GM23338 (cell line): Measurements from ENCODE around the gene MARCHF7. TPM values are rescaled to one million over a fixed set of nuclear protein-coding genes. Genes with fewer than 3 reads are reported as not detected.

ENCODE experiments used
- ATAC-seq: fragments of 200-7000 bp; cut with Tn5 transposase; 3 replicates; pipeline ENCODE4 v1.9.1; 2020
- DNase-seq: peaks from one replicate; pipeline ENCODE4 v3.0.0-alpha.2; 2015; ENCODE audit warnings: low spot score
- H2AFZ ChIP-seq: fragments of 200-600 bp; sonication (generic); 2 replicates; pipeline ENCODE4 v1.8.0; 2016; ENCODE audit warnings: antibody characterized with exemption, mild to moderate bottlenecking, moderate library complexity
- H3F3A ChIP-seq: fragments of 200-600 bp; sonication (generic); replicated peaks from 2 replicates; pipeline ENCODE4 v1.8.0; 2017; ENCODE audit warnings: antibody characterized with exemption, mixed run types, low read depth
- H3K27ac ChIP-seq: fragments of 200-600 bp; sonication (generic); 2 replicates; pipeline ENCODE4 v1.6.1; 2016; ENCODE audit warnings: low read depth
- H3K27me3 ChIP-seq: fragments of 200-600 bp; sonication (generic); 2 replicates; pipeline ENCODE4 v1.8.0; 2016; ENCODE audit warnings: mild to moderate bottlenecking, mixed run types, moderate library complexity; ENCODE audit not compliant: insufficient read depth
- H3K36me3 ChIP-seq: fragments of 200-600 bp; sonication (generic); 2 replicates; pipeline ENCODE4 v1.8.0; 2016; ENCODE audit warnings: mild to moderate bottlenecking; ENCODE audit not compliant: insufficient read depth
- H3K4me1 ChIP-seq: fragments of 200-600 bp; sonication (generic); 2 replicates; pipeline ENCODE4 v1.8.0; 2016; ENCODE audit warnings: mild to moderate bottlenecking, moderate library complexity; ENCODE audit not compliant: insufficient read depth
- H3K4me2 ChIP-seq: fragments of 200-600 bp; sonication (generic); 2 replicates; pipeline ENCODE4 v1.7.1; 2017; ENCODE audit warnings: mixed run types
- H3K4me3 ChIP-seq: fragments of 200-600 bp; sonication (generic); 2 replicates; pipeline ENCODE4 v1.6.1; 2016; ENCODE audit warnings: mixed run types
- H3K79me2 ChIP-seq: fragments of 200-600 bp; sonication (generic); replicated peaks from 2 replicates; pipeline ENCODE4 v1.8.0; 2017; ENCODE audit warnings: mild to moderate bottlenecking; ENCODE audit not compliant: insufficient read depth
- H3K9me2 ChIP-seq: fragments of 200-600 bp; sonication (generic); 2 replicates; pipeline ENCODE4 v1.8.0; 2017; ENCODE audit not compliant: insufficient read depth
- H4K20me1 ChIP-seq: fragments of 200-600 bp; sonication (generic); replicated peaks from 2 replicates; pipeline ENCODE4 v1.8.0; 2017; ENCODE audit warnings: mild to moderate bottlenecking; ENCODE audit not compliant: insufficient read depth
- H3K27ac Mint-ChIP-seq: 2 replicates; pipeline ENCODE4 v1.8.0; 2020; ENCODE audit warnings: inconsistent platforms, mild to moderate bottlenecking, moderate library complexity, mixed read lengths
- H3K27me3 Mint-ChIP-seq: 3 replicates; pipeline ENCODE4 v1.8.0; 2022; ENCODE audit warnings: low read depth, mild to moderate bottlenecking, moderate library complexity, mixed read lengths, inconsistent platforms; ENCODE audit not compliant: insufficient read depth, poor library complexity
- H3K36me3 Mint-ChIP-seq: 3 replicates; pipeline ENCODE4 v1.8.0; 2021; ENCODE audit warnings: low read depth, mild to moderate bottlenecking, inconsistent platforms, moderate library complexity, mixed read lengths
- H3K4me1 Mint-ChIP-seq: 3 replicates; pipeline ENCODE4 v1.8.0; 2020; ENCODE audit warnings: mild to moderate bottlenecking, inconsistent platforms, mixed read lengths
- H3K4me3 Mint-ChIP-seq: 3 replicates; pipeline ENCODE4 v1.8.0; 2021; ENCODE audit warnings: moderate library complexity, mild to moderate bottlenecking, inconsistent platforms, mixed read lengths
- H3K9me3 Mint-ChIP-seq: 3 replicates; pipeline ENCODE4 v1.8.0; 2020; ENCODE audit warnings: moderate library complexity, mild to moderate bottlenecking, inconsistent platforms, mixed read lengths
- CREB1 ChIP-seq: fragments of 250-450 bp; sonication (Bioruptor Pico); IDR thresholded peaks from 2 replicates; pipeline ENCODE4 v1.5.0; 2020; ENCODE audit warnings: low read depth, mild to moderate bottlenecking, moderate library complexity
- polyA plus RNA-seq: library from polyadenylated mRNA; unstranded; fragments of >200 nt; fragmentation: Nextera tagmentation; extraction: Ambion mirVana; gene quantifications from 2 replicates; pipeline ENCODE4 v1.2.1, GENCODE V29; 2016
- total RNA-seq: library from RNA; depleted of rRNA; stranded (reverse); fragments of >200 nt; shearing (Covaris generic); gene quantifications from 2 replicates; pipeline ENCODE4 v1.2.3, GENCODE V29; 2014
- TF ChIP-seq, protein P1 (sequence below): IDR thresholded peaks from 2 replicates; pipeline ENCODE4 v1.6.1; 2016; ENCODE audit warnings: antibody characterized with exemption
- TF ChIP-seq, protein P2 (sequence below): IDR thresholded peaks from one replicate; pipeline ENCODE4 v1.6.1; 2018; ENCODE audit warnings: antibody characterized with exemption; ENCODE audit not compliant: unreplicated experiment
- TF ChIP-seq, protein P3 (sequence below): fragments of 250-450 bp; sonication (Bioruptor Pico); IDR thresholded peaks from 2 replicates; pipeline ENCODE4 v1.5.0; 2020; ENCODE audit warnings: mild to moderate bottlenecking, moderate library complexity

MARCHF7 gene
- total and polyA plus RNA-seq, 2 experiments from 2014 or later = 101 to 142 TPM

DNA sequence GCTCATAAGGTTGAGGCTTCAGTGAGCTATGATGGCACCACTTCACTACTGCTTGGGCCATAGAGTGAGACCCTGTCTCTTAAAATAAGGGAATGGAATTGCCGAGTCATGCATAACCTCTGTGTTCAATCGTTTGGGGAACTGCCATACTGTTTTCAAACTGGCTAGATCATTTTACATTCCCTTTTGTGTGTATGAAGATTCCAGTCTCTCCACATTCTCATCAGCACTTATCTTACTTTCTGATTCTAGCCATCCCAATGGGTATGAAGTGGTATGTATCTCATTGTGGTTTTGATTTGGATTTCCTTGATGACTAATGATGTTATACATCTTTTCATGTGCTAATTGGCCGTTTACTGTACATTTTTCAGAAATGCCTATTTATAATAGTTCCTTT lies 23.7 kb downstream of the MARCHF7 start:
- peaks cover 99% of the 10 kb centered on the region for H3K79me2 ChIP-seq
- no peaks in the 10 kb centered on the region for H3K27me3 ChIP-seq
- ATAC-seq (no peak), DNase-seq (no peak)
- no peaks in the 10 kb centered on the region for H3K4me1 ChIP-seq
- no peak for TF ChIP-seq CREB1 (CRISPR knock-in tag)
- TF ChIP-seq, protein P1, sequence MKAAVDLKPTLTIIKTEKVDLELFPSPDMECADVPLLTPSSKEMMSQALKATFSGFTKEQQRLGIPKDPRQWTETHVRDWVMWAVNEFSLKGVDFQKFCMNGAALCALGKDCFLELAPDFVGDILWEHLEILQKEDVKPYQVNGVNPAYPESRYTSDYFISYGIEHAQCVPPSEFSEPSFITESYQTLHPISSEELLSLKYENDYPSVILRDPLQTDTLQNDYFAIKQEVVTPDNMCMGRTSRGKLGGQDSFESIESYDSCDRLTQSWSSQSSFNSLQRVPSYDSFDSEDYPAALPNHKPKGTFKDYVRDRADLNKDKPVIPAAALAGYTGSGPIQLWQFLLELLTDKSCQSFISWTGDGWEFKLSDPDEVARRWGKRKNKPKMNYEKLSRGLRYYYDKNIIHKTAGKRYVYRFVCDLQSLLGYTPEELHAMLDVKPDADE = no peak
- TF ChIP-seq, protein P2, sequence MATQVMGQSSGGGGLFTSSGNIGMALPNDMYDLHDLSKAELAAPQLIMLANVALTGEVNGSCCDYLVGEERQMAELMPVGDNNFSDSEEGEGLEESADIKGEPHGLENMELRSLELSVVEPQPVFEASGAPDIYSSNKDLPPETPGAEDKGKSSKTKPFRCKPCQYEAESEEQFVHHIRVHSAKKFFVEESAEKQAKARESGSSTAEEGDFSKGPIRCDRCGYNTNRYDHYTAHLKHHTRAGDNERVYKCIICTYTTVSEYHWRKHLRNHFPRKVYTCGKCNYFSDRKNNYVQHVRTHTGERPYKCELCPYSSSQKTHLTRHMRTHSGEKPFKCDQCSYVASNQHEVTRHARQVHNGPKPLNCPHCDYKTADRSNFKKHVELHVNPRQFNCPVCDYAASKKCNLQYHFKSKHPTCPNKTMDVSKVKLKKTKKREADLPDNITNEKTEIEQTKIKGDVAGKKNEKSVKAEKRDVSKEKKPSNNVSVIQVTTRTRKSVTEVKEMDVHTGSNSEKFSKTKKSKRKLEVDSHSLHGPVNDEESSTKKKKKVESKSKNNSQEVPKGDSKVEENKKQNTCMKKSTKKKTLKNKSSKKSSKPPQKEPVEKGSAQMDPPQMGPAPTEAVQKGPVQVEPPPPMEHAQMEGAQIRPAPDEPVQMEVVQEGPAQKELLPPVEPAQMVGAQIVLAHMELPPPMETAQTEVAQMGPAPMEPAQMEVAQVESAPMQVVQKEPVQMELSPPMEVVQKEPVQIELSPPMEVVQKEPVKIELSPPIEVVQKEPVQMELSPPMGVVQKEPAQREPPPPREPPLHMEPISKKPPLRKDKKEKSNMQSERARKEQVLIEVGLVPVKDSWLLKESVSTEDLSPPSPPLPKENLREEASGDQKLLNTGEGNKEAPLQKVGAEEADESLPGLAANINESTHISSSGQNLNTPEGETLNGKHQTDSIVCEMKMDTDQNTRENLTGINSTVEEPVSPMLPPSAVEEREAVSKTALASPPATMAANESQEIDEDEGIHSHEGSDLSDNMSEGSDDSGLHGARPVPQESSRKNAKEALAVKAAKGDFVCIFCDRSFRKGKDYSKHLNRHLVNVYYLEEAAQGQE = no peak
- TF ChIP-seq, protein P3, sequence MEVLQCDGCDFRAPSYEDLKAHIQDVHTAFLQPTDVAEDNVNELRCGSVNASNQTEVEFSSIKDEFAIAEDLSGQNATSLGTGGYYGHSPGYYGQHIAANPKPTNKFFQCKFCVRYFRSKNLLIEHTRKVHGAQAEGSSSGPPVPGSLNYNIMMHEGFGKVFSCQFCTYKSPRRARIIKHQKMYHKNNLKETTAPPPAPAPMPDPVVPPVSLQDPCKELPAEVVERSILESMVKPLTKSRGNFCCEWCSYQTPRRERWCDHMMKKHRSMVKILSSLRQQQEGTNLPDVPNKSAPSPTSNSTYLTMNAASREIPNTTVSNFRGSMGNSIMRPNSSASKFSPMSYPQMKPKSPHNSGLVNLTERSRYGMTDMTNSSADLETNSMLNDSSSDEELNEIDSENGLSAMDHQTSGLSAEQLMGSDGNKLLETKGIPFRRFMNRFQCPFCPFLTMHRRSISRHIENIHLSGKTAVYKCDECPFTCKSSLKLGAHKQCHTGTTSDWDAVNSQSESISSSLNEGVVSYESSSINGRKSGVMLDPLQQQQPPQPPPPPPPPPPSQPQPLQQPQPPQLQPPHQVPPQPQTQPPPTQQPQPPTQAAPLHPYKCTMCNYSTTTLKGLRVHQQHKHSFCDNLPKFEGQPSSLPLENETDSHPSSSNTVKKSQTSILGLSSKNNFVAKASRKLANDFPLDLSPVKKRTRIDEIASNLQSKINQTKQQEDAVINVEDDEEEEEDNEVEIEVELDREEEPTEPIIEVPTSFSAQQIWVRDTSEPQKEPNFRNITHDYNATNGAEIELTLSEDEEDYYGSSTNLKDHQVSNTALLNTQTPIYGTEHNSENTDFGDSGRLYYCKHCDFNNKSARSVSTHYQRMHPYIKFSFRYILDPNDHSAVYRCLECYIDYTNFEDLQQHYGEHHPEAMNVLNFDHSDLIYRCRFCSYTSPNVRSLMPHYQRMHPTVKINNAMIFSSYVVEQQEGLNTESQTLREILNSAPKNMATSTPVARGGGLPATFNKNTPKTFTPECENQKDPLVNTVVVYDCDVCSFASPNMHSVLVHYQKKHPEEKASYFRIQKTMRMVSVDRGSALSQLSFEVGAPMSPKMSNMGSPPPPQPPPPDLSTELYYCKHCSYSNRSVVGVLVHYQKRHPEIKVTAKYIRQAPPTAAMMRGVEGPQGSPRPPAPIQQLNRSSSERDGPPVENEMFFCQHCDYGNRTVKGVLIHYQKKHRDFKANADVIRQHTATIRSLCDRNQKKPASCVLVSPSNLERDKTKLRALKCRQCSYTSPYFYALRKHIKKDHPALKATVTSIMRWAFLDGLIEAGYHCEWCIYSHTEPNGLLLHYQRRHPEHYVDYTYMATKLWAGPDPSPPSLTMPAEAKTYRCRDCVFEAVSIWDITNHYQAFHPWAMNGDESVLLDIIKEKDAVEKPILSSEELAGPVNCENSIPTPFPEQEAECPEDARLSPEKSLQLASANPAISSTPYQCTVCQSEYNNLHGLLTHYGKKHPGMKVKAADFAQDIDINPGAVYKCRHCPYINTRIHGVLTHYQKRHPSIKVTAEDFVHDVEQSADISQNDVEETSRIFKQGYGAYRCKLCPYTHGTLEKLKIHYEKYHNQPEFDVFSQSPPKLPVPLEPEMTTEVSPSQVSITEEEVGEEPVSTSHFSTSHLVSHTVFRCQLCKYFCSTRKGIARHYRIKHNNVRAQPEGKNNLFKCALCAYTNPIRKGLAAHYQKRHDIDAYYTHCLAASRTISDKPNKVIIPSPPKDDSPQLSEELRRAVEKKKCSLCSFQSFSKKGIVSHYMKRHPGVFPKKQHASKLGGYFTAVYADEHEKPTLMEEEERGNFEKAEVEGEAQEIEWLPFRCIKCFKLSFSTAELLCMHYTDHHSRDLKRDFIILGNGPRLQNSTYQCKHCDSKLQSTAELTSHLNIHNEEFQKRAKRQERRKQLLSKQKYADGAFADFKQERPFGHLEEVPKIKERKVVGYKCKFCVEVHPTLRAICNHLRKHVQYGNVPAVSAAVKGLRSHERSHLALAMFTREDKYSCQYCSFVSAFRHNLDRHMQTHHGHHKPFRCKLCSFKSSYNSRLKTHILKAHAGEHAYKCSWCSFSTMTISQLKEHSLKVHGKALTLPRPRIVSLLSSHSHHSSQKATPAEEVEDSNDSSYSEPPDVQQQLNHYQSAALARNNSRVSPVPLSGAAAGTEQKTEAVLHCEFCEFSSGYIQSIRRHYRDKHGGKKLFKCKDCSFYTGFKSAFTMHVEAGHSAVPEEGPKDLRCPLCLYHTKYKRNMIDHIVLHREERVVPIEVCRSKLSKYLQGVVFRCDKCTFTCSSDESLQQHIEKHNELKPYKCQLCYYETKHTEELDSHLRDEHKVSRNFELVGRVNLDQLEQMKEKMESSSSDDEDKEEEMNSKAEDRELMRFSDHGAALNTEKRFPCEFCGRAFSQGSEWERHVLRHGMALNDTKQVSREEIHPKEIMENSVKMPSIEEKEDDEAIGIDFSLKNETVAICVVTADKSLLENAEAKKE (CRISPR knock-in tag) = no peak
- Mint-ChIP-seq H3K4me1 (no peaks in the 10 kb centered on the region), H3K27me3 (peaks cover 3% of the 10 kb centered on the region), H3K27ac (peak overlapping the region; percentile 86), H3K9me3 (no peaks in the 10 kb centered on the region), H3K4me3 (no peak overlapping the region), H3K36me3 (peaks cover 68% of the 10 kb centered on the region)
- H4K20me1 ChIP-seq = peaks cover 39% of the 10 kb centered on the region
- H3F3A ChIP-seq = no peaks in the 10 kb centered on the region
- peaks cover 29% of the 10 kb centered on the region; the same call in 1 of the 2 replicates for H3K36me3 ChIP-seq
- no peaks in the 10 kb centered on the region for H3K9me2 ChIP-seq
- H2AFZ ChIP-seq = no peak overlapping the region
- no peak overlapping the region for H3K4me3 ChIP-seq
- H3K27ac ChIP-seq = peak overlapping the region; percentile 14; the same call in 1 of the 2 replicates
- H3K4me2 ChIP-seq = no peak overlapping the region
